Thyroid gland (tissue), 4 donors: ENCODE measurements around the gene PNKD.

Source experiments
- CTCF ChIP-seq, 6 experiments: fragments of 200-600 bp in 3 of 6; fragments of 450-650 bp in 3 of 6; sonication (generic) in 3 of 6; IDR thresholded peaks; one replicate each; pipeline ENCODE4 v1.5.1; 2016 to 2019; ENCODE audit warnings: antibody characterized with exemption in 6 of 6, mild to moderate bottlenecking in 2 of 6, inconsistent platforms in 1 of 6, moderate library complexity in 1 of 6
- POLR2A ChIP-seq, 2 donors: fragments of 450-650 bp; IDR thresholded peaks; one replicate each; pipeline ENCODE4 v1.6.1; 2017; ENCODE audit warnings: antibody characterized with exemption in 2 of 2, mild to moderate bottlenecking in 2 of 2, moderate library complexity in 1 of 2

DNA sequence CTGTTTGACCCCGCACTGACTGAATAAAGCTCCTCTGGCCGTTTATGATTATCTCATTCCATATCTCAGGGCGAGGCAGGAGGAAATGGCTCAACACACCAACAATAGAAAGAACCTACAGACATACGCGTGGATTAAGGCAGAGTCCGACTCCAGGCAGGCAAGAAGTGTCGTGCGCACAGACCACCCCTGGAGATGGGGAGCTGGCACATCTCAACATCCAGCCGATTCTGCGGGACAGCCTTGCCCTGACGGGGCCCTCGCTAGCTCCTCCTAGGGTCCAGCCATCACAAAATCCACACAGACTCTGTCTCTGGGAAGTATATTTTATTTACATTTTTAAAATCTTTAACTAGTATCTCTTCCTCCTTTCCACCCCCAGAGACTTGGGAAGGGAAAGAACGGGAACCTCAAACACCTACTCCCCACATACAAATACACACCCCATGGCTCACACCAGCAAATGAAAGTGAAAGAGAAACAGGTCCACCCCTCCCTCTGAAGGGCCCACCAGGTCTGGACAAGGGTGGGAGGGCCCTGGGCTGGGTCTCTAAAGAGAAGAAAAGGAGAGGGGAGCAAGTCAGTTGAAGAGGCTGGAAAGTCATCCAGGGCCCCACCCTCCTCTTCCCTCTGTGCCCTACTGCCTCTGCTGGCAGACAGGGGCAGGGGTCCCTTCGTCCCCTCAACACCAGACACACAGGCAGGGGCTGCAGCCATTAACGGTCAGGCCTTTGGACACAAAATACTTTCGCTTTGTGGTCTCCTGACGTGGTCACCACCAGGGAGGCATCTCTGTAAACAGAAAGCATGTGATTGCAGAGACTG lies 6.3 kb upstream of the PNKD start:
- TF ChIP-seq CTCF (IDR thresholded peaks at IDR 0.05) = no peak
- no peak for TF ChIP-seq POLR2A (IDR thresholded peaks at IDR 0.05)
